Measurements from ENCODE around the gene MECP2.

The MECP2 gene

DNA sequence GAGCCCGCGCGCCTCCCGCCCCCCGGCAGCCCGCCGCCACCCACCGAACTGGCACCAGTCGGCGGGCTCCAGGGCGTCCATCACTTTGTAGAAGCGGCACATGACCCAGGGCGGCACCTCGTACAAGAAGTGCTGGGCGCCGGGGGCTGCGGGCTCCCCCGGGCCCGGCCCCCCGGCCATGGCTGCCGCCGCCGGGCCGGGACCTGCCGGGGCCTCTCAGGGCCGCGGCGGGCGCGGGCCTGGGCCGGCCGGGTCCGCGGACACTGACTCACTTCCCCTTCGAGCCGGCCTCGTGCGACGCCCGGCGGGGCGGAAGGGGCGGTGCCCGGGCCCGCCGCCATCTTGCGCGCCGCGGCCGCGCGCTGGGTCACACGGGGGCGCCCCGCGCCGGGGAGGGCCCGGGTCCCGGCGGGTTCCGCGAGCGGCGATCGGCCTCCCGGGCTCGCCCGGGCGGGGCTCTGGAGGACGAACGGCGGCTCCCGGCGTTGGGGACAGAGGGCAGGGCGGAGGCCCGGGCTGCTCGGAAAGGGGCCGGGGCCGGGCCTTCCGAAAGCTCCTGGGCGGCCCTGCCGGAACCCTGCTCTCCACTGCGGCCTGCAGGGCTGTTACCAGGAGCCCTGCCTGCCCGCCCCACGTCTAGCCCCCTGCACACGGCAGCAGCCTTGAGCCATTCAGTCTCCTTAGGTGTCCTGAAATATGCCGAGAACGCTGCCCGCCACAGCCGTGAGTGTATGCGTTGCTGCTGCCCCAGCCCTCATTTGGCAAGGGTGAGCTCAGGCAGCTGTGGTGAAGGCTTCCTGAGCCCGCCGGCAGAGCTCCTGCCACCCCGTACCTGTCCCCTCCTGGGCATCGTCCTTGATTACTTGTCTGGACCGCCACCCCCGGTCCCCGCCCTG is 77.6 kb downstream of the MECP2 start, which contains the start of gene IRAK1:
Gene IRAK1, minus strand, starts transcription at position 270 of the 896 bp plus-strand sequence. Its CDS starts 90 bp downstream, at position 180.
- in situ Hi-C loops (cut with MboI; ENCODE audit: low sequenced_read_pairs), result no loop called here

DNA sequence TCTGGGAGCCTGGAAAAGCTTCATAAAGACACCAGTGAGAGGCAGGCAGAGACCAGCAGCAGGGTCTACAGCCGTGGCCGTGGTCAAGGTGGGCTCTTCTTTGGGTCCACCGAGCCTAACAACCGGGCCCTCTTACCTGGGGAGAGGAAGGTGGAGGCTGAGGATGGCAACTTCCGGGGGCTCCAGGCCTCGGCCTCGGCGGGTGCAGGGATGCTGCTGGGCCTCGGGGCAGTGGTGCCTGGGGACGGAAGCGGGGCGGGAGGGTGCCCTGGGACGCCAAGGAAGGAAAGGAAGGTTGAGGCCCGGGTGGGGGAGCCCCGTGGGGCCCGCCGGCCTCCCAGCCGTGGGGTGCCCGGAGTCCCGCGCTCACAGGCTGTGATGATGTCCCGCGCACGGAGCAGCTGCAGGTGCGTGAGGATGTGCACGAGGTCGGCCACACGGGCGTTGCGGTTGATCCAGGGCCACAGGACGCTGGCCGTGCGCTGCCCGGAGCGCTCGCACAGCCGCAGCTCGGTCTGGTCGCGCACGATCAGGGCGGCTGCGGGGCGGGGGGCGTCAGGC is 78.4 kb downstream of the MECP2 start:
- in situ Hi-C loops (cut with MboI; ENCODE audit: low sequenced_read_pairs), result no loop called here

DNA sequence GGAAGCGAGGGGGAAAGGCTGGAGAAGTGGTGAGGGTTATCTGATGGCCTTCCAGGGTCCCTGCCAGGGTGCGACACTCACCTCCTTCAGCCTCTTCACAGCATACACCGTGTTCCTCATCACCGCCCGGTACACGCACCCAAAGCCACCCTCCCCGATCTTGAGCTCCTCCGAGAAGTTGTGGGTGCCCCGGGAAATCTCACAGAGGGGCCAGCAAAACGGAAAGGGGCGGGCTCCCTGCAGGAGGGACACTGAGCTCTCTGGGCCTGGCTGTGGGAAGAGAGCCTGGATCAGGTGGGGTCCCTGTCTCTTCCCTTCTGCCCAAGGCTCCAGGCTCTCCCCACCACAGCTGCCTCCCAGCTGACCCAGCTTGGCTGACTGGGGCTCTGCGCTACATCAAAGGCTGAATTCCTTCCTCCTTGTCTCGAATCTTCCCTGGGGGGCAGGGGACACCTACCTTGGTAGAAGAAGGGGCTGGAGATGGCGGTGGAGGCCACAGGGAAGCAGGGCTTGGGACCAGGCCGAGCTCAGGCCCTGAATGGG is 78.9 kb downstream of the MECP2 start:
- in situ Hi-C loops (cut with MboI; ENCODE audit: low sequenced_read_pairs), result no loop called here

DNA sequence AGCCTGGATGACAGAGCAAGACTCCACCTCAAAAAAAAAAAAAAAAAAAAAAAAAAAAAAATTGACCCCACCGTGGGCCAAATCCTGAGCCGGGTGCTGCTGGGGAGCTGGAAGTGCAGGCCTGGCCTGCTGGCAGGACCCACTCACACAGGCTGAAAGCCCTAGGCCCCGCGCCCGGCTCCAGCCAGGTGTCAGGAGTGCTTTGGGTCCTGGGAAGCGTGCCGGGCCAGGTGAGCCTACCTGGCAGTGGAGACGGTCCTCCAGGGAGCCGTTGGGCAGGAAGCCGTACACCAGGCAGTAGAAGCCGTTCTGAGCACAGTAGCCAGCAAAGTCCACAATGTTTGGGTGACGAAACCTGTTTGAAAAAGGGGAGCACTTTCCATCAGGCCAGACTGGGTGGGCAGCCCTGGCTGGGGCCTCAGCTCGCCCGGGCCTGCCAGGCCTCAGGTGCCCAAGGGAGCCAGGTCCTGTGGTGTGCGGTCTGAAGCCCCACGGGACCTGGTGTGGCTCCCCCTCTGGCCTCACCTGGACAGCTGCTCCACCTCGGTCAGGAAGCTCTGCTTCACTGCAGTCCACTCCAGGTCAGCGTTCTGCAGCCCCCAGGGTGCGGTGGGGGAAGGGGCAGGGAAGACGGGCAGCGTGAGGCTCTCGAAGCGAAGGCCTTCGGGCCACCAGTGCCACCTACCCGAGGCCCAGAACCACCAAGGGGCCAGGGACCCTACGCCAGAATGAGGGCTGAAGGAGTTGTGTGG is 79.6 kb downstream of the MECP2 start:
- in situ Hi-C loops (cut with MboI; ENCODE audit: low sequenced_read_pairs), result no loop called here

DNA sequence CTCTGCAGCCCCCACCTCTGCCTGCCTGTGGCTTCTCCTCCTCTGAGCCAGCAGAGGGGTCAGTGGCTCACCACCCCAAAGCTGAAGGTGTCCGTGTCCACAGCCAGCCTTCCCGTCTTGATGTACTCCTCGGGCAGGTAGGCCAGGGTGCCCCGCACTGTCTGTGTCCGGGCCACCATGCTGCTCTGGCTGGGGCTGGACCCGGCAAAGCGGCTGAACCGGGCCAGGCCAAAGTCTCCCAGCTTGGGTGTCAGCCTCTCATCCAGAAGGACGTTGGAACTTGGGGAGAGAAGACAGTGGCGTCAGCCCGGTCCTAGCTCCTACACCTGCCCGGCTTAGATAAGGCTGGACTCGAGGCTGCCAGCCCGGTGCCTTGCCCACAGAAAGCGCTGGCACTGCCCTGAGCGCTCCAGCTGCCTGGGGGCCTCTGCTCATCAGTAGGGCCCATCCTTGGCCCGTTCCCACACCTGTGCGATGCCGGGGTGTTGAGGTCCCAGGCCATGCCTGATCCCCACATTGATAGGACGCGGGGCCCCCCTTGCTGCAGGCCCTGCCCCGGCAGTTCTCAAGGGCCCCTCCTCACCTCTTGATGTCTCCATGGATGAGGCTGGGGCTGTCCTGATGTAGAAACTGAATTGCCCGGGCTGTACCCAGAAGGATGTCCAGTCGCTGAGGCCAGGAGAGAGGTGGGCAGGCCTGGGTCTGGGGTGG is 81.0 kb downstream of the MECP2 start:
- in situ Hi-C loops (cut with MboI; ENCODE audit: low sequenced_read_pairs), result no loop called here

DNA sequence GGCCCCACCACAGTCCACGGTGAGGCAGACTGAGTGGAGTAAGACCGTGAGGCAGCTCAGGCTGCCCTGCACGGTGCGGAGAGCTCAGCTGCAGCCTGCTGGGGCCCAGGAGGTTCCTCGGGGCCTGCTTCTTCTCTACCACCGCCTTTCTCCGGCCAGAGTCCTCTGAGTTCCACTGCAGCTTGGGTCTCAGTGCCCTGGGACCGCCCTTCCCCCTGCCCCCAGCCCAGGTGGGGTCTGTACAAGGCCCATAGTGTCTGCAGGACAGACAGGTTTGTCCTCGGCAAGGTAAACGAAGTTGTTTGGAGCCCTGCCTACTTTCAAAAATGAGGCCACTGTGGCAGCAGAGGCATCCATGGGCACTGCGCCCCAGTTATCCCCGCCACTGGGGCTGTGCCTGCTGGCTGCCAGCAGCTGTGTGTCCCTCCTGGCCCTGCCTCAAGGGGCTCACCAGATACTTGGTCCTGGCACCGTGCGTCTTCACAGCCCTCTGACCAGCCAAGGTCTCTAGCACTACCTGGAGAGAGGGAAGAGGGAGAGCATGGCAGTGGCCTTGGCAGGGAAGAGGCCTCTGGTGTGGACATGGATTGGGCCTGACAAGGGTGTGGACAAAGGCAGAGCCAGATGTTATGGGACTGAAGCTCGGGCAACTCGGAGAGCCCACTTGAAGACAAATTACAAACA is 81.8 kb downstream of the MECP2 start:
- in situ Hi-C loops (cut with MboI; ENCODE audit: low sequenced_read_pairs), result no loop called here

DNA sequence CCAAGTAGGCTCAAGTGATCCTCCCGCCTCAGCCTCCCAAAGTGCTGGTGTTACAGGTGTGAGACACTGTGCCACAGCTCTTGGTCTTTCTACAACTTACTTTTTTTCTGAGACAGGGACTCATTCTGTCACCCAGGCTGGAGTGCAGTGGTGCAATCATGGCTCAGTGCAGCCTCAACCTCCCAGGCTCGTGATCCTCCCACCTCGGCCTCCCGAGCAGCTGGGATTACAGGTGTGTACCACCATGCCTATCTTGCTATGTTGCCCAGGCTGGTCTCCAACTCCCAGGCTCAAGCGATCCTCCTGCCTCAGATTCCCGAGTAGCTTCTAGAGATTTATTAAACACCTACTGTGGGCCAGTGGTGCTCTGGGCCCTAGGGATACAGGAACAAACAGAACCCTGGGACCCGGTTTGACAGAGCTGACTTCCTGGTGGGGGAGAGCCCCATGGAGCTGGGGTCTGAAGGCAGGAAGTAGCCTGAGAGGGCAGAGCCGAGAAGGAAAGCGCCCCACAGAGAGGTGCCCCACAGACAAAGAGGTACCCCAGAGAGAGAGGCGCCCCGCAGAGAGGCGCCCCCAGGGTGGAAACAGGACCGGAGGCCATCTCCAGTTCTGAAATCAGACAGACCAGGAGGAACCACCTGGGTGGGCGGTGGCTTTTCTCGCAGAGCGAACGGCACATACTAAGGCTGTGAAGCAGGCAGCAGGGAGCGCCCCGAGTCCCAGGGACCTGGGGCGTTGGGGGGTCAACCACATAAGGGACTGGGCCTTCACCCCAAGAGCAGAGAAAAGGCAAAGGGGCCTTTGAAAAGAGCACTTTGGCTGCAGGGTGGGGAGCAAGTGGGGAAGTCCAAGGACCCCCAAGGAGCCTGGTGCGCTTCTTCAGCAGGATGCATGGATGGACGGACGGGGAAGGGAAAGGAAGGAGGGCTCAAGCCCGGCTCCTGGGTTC is 82.8 kb downstream of the MECP2 start:
- in situ Hi-C loops (cut with MboI; ENCODE audit: low sequenced_read_pairs), result no loop called here

DNA sequence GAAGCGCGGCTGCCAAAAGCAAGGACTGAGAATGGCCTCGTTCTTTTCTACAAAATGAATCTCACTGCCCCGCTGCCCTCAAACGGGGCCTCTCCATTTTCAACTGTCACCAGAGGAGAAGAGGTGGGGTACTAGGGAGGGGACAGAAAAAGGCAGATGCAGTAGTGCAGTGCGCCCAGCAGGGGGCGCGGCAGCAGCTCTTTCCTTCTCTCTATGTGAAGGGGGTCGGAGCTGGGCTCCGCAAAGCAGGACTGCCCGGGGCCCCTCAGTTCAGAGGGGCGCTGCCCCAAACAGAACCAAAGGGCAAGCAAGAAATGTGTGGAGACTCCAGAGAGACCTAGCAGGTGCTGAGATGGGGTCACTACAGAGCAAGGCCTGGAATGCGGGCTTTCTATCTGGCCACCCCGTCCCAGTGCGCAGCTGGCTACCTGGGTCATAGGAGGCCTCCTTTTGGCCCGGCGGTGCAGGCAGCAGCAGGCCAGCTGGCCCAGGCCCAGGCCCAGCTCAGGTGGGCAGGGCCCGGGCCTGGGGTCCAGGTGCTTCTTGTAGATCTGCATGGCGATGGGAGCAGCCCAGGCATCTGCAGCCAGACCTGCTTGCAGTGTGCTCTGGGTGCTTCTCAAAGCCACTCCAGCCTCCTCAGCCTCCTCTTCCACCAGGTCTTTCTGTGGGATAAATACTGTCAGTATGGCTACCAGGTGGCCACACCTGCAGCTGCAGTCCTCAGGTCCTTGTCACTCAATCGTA is 83.7 kb downstream of the MECP2 start:
- in situ Hi-C loops (cut with MboI; ENCODE audit: low sequenced_read_pairs), result no loop called here

DNA sequence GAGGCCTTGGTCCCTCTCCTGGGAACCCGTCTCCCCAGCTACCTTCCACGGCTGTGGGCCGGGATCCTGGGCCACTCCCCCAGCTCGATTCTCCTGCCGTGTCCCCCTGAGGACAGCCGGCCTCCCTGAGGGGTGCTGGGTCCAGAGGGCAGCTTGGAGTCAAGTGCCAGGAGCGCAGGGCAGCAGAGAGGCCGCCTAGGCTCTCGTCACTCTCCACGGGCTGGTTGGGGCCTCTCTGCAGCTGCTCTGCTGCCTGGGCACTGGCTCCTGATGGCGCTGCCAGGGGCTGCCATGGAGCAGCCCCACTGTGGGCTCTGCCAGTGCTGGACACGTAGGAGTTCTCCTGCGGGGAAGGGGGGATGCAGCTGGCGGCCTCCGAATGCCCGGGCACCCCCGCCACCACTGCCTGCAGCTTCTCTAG is 84.5 kb downstream of the MECP2 start:
- in situ Hi-C loops (cut with MboI; ENCODE audit: low sequenced_read_pairs), result no loop called here

DNA sequence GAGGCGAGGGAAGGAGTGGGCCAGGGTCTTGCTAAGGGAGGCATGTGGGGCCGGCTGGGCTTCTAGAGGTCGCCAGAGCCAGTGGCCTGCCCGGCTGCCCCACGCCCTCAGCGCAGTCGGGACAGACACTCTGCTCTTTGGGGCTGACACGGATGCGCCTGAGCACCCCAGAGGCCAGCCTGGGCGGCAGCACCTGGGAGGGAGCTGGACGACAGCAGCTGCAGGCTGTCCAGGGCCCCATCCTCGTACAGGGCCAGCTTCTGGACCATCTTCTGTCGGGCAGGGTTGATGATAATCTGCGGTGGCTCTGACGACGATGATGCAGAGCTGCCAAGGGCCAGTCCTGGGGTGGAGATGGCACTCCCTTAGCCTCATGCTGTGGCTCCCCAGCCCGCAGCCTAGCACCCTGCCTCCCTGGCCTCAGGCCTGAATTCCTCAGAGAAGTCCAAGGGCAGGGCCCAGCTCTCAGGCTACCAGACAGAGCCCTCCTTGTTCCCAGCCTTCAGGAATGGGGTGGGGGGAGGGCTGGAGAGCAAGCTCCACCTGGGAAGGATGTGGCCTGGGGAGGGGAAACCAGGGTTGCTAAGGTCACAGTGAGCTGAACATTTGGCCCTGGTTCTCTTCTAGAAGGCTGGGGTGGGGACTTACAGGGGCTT is 85.1 kb downstream of the MECP2 start:
- in situ Hi-C loops (cut with MboI; ENCODE audit: low sequenced_read_pairs), result no loop called here

DNA sequence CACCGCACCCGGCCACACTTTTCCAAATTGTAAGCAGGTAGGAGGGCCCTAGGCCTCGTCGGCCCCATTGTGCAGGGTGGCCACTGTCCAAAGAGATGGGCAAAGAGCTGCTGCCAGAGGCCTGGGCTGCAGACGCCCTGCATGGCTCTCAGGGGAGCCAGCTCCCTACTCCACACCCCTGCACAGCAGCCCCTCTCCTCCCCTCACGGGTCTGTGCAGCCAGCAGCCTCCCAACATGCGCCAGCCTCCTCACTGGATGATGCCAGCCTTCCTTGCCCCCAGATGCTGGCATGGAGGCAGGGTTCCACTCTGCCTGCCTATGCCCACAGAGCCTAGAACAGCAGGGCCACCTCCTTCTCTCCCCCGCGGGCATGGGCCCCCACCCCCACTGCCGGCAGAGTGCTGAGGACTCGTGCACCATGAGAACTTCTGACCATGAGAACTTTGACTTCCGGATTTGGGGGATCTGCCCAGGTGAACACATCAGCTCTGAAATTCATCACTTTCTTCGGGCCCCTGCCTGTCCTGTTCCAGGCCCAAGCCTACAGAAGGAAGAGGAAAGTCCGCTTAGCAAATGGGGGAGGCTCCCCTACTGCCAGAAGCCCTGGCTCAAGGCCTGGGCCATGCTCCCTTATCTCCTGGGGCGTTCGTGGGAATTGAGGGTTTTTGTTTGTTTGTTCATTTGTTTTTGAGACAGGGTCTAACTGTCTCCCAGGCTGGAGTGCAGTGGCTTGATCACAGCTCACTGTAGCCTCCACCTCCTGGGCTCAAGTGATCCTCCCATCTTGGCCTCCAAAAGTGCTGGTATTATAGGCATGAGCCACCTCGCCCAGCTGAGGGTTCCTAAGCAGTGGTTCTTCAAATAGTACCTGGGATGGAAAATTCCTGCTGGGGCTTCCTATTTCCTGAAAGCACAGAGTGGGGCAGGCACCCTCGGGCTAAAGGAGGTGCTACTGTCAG is 85.9 kb downstream of the MECP2 start:
- in situ Hi-C loops (cut with MboI; ENCODE audit: low sequenced_read_pairs), result no loop called here

DNA sequence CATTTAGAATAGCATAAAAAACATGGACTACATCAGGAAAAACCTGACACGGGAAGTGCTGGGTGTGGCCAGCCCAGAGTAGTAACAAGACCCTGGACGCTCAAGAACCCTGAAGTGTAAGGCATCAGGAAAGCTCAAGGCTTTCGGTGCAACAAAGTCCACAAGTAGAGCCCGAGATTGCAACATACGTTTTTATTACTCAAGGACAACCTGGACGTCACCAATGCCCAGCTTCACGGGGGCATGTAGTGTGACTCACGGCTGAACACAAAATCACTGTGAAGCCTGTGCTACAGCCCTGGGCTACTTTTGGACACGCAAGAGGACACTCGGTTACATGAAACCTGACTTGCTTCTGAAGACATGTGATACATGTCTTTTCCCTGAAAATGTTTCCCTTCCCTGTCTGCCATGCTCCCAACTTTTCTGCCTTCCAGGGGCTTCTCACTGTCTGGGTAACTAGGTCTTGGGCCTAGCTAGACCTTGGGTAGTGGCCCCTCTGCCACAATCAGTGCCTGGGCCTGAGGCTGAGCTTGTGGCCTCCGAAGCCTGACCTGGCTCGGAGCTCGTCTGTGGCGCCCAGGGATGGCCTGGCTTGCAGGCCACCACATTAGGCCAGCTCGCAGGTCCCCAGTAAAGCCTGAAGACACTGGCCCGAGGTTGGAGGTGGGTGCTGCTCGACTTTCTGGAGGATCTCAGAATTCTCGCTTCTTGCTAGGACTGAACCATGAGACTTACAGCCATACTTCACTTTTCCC is 87.0 kb downstream of the MECP2 start:
- in situ Hi-C loops (cut with MboI; ENCODE audit: low sequenced_read_pairs), result no loop called here

DNA sequence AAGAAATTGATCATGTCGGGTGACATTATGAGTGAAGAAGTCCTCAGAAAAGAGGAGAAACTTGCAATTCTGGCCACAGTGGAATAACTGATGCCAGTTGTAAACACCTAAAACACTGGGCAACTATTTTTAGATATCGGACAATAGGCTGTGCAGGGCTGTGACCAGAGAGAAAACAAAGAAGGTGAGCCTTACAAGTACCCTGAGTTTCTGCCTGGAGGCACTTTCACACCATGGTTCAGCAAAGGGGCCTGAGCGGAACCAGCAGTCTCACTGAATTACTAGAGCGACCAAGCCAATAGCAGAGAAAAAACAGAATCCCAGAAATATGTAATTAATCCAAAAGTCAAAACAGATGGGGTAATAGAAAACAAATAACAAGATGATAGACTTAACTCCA is 89.0 kb downstream of the MECP2 start:
- in situ Hi-C loops (cut with MboI; ENCODE audit: low sequenced_read_pairs), result no loop called here

DNA sequence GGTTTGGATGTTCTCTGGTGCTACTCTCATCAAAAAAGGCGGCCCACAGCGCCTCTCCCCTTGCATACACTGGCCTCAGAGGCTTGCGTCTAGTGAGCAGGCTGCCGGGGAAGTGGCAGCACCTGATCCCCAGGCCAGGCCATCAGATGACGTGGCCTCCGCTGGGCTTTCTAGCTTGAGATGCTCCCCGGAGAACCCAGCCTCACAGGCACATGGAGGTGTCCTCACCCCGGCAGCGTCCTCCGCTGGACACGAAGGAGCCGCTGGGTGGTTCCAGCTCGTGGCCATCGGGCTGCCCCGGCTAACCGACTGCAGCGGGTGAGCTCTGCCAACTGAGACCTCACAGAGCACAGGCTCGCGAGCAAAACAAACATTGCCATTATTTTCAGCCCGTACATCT is 90.6 kb downstream of the MECP2 start:
- in situ Hi-C loops (cut with MboI; ENCODE audit: low sequenced_read_pairs), result no loop called here

DNA sequence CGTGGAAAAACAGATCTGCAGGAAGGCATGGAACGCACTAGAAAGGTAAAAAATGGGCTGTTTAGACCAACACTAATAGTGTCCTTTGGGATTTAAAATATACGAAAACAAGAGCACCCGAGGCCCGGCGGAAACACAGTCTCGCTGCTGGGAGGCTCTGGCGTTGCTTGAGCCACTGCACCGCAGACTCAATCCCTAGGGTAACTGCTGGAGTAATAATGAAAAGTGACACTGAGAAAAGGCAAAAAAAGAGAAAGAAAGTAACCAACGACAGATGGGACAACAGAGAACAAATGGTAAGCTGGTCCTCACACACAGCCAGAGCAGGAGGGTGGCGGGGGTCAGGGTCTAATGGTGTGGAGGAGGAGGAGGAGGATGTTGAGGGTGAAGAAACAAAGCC is 93.2 kb downstream of the MECP2 start:
- in situ Hi-C loops (cut with MboI; ENCODE audit: low sequenced_read_pairs), result no loop called here

DNA sequence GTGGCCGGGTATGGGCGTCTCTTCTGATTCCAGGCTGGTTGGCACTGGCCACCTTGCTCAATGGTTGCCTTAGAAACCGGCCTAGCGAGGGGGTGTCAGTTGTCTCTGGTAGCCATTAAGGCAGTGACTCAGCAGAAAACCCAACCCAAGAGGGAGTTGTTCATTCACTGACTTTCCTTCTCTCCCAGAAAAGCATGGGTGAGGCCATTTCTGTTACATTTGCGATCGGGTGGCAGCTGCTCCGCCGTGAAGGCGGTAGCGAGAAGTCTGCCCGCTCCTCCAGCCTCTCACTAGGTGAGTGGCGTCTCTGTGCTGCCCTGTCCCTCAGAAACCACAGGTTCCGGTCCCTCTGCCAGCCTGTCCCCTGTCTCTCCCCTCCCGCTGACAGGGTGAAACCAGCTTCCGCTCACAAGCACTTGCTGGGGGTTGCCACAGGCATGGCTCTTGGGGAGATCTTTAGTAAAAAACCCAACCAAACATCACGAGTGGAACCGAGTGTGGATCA is 95.2 kb downstream of the MECP2 start:
- in situ Hi-C loops (cut with MboI; ENCODE audit: low sequenced_read_pairs), result no loop called here

All from HL-60/S4 treated with retinoic acid at 250 ng/mL for 4 days and 3 days (cell line).